Hematopoietic multipotent progenitor cell treated with erythropoietin and hydrocortisone succinate and interleukin-3 and kit ligand, for 17 days (in vitro differentiated cells): ENCODE results near the gene LRMDA.

Experiments
- DNase-seq: peaks from one replicate; pipeline ENCODE4 v3.0.0-alpha.2; 2015; ENCODE audit warnings: low spot score

The LRMDA gene

DNA sequence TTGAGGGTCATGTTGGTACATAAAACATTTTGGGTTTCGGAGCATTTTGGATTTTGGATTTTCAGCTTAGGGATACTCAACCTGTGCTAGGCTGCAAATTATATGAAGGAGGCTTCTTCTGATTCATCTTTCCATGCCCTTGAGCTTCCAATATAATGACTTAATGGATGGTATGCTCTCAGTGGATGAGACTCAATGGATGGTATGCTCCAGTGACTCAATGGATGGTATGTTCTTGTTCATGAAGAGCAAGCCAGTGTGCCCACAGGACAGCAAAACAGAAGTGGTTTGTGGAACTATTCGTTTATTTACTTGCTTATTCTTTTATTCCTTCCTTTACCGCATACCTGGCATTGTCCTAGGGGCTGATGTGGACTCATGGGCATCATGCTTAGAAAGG, 969.6 kb downstream of the LRMDA start:
- no peak for DNase-seq

DNA sequence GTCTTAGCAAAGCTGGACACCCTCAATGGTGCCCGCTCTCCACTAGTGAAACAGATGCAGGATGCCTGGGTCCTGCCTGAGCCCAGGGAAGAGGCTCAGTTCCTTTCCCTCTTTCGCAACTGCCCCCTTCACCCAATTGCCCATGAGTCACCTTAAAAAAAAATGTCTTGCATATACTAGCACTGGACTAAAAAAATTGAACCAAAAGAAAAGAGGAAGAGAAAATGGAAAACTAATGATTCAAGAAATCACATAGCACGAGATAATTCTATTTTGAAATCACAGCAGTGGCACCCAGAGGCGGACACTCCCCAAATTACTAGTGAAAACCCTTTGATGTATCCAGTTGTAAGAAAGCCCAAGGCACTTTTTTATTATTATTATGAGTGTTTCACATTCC, 972.5 kb downstream of the LRMDA start:
- DNase-seq = no peak

DNA sequence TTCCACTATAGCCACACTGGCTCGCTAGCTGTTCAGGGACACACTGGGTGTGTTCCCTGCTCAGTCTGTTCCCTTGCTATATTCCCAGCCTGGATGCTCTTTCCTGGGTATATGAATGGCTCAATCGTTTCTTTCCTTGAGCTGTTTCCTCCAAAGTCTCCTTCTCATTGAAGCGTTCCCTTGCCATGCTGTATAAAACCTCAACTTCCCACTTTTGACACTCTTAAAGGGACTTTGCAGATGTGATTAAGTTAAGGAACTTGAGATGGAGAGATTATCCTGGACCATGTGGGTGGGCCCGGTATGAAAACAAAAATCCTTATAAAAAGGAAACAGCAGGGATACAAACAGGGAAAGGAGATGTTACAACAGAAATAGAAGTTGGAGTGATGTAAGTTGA, 973.1 kb downstream of the LRMDA start:
- no peak for DNase-seq

DNA sequence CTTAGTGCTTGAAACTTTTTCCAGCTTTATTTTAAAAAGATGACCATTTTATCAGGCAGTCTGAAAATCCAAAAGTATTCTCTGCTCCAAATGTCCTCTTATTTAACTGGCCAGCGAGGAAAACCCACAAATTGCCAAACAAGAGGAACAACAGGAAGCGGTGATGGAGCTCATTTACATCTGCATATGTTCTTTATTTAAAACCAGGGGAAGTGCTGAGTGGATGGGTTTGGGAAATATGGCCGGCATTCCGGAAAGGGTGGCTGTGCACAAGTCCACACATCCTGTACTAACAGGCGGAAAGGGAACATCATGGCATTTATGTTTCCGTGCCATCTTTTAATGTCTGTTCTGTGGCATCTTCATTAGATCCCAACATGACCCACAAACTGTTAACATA, 974.5 kb downstream of the LRMDA start:
- no peak for DNase-seq

DNA sequence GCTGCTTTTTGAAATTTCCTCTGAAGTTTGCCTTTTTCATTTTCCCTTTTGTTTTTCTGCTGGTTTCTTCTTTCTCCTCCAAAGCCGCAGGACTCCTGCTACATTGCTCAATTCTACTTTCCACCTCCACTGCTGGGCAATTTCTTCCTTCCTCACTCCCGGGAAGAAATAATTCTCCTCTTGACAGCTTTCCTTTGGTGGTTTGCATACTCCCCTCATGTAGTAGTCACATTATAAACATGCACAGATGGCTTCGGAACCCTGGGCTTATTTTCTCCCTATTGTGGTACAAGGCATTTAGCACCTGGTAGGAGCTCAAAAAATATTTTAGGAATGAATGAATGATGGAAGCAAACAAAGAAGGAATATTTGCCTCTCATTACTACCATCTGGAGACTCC, 977.2 kb downstream of the LRMDA start:
- DNase-seq = no peak

DNA sequence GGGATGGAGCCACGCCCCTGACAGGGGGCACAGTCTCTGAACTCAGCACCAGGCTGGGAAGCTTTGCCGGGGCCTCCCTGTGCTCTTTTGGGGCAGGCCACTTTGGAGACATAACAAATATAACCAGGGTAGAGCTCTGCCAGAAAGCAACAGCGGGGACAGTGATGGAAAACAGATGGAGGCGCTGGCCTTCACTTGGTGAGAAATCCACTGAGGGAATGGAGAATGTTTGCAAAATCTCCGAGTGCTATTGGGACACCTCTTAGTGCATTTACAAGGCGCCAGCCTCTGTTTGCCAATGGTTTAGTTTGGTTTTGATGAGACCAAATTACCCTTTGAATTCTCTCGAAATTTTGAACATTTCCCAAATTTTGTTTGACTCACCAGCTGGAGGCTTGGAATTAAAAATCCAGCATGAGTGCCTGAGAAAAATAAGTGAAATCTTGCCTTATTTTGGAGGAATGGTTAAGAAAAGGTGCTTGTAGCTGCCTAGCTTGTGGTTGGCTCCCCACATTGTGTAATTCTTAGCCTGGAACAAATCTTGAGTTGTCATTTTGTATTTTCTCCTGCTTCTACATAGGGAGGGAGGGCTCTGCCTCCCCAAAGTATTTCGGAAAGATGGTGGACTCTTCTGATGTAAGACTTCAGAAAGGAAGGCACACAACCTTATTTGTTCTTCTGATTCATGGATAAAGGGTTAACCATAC, 980.5 kb downstream of the LRMDA start:
- DNase-seq = no peak

DNA sequence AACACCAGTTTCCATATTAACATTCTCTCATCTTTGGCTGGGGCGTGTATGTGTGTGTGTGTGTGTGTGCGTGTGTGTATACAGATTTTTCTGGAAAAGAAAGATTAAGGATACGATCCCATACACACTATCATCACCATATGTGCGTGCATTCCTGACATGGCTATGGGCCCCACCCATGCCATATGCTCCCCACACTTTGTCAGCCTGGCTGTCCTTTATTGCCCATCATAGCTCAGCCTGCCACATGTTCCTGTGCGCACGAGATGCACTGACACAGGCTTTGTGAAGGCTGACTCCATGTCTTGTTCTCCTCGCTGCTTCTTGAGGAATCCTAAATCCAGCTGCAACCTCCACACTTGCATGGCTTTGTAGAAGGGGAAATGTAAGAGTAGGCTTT, 984.1 kb downstream of the LRMDA start:
- no peak for DNase-seq

DNA sequence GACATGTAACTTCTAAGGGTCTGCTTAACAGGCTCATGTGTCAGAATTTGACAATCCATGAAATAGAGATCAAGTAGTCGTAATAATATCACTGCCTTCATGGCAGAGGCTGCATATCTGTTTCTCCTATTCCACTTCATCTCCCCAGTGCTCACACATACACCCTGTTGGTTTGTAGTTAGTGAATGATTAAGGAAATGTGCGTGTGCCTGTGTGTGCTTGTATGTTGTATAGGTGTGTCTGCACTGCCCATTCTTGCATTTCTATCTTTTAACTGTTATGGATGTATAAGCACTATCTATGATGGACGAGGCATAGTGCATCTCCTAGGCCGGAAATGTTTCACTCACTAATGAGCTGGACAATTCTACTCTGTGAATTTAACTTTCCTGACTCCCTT, 985.2 kb downstream of the LRMDA start:
- DNase-seq = no peak

DNA sequence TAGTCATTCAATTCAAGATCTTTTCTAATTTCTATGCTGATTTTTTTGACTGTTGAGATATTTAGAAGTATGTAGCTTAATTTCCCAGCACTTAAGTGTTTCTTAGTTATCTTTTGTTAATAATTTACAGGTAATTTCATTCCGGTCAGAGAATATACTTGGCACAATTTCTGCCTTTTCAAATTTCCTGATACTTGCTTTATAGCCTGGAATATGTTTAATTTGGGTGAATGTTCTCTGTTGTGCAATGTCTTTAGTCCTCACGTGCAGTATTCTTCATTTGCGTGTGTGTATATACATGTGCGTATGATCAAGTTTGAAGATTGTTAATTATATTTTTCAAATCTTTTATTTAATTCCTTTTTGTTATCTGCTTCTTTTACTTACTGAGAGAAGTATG, 989.3 kb downstream of the LRMDA start:
- DNase-seq = no peak

DNA sequence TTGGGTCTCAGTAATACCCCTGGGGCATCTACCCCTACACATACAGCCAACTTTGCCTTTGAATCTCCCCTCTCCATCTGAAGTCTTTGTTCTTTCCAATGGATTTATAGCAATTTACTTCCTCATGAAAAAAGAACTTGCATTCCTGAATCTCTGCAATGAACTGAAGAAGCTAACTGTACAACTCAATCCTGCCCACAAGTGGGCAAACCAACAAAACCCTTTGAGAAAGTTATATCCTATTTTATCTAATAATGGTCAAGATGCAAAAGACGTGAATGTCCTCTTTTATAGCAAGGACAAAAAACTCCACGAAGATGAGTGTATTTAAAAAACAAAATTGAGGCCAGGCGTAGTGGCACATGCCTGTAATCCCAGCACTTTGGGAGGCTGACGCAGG, 991.3 kb downstream of the LRMDA start:
- no peak for DNase-seq

DNA sequence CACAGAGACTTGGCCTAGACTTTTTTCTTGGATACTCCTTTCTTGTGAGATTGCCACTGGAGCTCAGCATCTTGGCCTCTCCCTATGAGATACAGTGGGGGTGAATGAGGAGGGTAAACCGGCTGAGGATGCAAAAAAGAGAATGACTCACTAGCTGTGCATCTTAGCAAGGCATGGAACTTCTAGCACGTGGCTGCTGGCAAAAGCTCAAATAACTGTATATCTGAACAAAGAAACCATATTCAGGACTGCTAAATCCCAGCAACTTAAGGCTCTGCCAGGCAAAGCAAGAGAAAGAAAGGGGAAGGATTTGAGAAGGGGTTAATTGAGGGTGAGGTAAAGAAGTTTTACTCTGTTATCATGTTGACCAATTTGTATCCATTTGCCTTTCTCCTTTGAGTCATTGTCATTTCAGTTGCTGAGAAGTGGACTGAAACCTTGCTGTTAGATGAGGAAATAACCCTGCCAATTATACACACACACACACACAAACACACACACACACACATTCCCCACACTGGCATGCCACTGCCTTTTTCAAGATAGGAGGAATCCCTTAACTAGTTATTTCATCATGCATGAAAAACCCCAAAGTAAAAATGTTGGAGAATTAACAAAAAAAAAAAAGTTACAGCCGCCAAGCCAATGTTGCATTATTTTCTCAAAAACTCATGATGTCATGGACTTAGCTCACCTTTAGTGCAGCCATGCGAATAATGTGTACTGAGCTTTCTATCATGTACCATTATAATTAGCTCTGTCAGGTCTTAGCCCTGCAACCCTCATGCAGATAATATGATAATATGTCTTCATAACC, 997.3 kb downstream of the LRMDA start:
- no peak for DNase-seq

DNA sequence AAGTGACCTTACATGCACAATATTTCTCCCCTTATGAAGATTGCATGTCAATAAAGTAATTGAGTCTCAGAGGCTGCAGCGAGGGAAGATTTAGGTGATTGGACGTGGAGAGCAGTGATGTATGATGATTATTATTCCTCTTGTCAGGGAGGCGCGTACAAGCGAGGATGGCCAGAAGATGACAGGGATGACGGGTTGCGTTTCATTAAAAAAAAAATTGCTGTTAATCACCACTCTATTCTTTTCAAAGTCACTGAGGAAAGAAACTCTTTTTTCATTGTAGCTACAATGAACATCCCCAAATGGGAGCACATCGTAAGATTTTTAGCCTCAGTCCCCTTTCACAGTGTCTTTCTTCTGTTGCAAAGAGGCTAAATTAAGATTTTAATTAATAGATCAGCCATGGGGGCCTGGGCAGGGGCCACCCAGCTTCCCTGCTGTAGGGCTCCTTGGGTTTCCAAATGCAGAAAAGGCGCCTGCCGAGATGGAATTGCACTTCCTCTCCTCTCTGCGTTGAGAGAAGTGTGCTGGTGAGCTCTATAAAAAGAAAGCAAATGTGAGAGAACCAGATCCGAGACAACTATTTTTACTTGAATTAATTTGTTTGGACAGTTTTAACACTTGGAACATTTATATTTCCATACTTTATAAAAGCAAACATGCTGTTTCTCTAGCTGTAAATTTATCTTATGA, 998.1 kb downstream of the LRMDA start:
- no peak for DNase-seq

DNA sequence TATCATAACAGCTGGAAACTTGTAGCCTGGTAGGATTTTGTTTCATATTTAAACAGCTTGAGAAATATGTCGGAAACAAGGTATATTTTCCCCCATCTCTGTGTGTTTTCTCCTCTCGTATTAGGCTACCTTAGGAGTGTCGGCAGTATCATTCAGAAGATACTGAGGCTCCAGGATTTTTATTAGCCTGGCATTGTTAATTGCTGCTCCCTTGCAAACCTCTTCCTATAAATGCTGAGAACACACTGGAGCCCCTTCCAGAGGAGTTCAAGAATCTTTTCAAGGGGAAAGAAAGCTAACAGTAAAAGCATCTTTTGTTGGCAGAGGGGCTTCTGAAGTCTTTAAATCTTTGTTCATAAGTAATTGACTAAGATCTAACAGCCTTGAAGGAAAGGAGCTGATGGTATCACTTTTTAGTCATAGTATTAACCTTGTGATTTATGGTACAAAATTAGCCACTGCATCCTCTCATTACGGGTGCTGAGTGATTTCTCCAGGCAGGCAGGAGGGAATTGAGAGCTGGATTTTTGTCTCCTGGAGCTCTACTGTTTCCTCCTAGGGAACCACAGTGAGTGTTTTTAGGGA, 998.7 kb downstream of the LRMDA start:
- DNase-seq = no peak

DNA sequence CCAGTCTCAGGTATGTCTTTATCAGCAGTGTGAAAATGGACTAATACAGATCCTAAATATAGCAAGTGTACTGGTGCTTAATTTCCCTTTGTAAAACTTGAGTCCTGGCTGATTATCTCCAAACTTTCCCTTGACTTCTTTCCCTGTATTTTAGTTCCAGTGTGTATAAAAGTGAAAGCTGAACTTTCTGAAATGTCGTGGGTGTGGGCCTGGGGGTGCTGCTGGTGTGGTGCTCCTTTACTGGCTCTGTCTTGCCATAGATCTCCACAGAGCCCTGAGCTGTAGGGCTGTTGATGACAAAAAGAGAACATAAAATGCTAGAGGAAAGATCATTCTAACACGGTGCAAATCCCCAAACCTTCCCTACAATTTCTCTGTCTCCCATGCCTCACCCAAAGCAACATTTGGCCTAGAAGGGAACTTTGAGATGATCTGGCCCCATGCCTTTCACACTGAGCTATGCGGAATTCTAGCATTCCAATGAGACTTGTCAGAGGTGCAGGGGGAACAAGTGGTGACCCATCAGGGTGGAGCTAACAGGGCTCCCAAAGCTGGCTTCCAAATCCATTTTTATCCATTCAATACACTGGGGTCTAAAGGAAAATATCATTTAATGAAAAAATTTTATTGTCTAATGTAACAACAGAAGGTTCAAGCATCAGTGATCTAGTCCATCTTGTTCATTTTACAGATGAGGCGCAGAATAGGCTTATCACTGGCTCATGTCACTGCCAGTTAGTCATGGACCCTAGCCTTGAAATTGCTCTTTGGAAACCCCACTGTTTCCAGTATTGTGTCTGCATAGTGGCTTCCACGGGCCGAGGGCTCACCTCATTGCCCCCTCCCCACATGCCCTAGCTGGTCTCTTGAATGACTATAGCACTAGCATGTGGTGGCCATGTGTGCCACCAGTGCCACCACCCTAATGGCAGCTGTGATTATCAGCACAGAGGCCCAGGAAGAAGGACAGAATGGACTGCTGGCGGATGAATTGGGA, 1000.9 kb downstream of the LRMDA start:
- no peak for DNase-seq

DNA sequence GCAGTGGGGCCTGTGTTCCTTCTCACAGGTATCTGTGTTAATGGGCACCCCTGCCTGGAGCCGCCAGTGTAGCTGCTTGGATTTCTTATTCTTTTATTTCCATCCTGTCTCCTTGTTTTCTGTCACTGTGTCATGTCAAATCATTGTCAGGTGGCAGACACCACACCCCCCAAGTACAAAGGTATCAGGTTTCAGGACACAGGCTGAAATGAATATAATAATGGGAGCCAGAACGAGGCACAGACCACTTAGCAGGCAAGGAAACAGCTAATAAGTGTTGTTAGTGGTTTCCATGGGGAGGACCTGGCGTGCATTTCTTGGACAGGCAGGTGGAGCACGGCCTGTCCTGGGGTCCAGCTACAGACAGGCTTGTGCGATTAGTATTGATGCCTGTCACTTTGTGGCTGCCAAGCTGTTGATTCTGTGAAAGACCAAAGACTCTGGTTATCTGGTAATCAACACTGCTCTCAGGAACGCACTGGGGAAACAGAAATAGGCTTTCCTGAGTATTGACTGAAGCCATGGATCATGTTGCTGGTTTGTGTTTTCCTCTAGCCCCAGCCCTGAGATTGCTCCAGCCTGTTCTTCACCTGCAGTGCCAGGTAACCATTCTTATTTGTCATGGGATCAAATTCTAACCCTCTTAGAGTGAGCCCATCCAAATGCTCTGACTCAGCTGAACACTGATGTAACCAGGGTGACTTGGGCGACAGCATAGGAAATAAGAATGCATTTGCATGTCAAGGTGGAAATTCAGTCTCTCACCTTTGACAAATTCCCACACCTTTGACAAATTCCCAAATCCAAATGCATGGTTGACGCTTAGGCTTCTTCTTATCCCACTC, 1002.0 kb downstream of the LRMDA start:
- no peak for DNase-seq

DNA sequence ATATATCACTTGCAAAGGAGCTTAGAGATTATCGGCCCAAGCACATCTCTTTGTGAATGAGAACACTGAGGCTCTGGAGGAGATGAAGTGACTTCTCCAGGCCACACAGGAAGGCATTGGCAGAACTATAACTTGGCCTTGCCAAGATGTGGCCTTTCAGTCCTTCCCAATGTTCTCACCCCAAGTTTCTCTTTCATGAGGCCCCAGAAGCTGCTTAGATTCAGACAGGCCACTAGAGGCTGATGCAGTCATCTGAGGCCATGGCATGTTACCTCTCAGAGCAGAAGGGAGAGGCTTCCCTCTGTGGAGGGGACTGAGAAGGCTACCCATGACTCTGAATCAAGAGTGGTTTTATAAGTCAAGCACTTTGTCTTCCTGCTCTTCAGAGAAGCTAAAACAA, 1003.7 kb downstream of the LRMDA start:
- DNase-seq = no peak

DNA sequence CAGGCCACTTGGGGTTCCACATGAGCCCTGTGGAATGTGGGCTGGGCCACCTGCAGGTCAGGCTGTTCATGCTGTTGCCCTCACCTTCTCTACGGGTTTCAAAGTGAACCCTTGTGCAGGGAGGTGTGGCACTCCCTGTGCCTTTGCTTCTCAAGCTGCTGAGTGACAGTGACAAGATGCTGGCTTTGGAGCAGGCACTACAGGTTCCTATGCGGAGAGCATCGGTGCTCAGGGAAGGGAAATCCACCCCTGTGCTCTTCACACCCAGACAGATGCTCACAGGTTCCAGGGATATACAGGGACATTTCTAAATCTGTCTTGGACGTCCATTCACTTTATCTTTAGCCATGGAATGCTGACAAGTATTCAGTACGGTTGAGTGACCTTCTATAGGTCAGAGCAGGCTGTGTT, 1005.0 kb downstream of the LRMDA start:
- DNase-seq = no peak

DNA sequence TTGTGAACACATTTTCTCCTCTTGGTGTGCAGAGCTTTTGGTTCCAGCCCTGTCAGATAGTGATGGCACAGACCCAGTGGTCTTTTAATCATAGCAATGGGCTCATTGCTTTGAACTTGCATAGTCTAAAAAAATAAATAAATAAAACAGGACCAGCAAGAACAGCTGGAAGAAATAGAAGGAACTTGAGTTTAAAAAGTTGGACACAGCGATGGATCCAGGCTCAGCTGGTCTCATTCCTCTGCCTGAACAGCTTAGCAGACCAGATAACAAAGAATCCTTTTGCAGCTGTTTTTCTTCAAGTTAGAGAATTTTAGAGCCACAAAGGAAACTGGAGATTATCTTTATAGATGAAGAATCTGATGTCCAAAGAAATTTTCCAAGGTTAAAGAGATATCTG, 1005.6 kb downstream of the LRMDA start:
- DNase-seq = no peak

DNA sequence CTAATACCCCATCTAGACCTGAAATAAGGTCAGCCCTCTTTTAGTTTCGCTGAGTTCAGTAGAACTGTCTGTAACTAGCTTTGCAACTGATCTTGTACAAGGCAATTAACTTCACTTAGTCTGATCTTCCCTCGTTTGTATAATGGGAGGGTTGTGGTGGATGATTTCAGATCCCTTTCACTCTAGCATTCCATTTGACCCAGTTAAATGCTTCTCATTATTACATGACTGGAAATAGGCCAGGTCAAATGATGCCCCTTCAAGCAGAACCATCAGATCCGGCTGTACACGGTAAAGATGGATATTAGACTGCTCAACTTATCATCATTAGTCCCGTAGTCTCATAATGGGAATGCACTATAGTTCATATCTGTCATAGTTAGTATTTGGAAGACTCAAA, 1009.0 kb downstream of the LRMDA start:
- no peak for DNase-seq

DNA sequence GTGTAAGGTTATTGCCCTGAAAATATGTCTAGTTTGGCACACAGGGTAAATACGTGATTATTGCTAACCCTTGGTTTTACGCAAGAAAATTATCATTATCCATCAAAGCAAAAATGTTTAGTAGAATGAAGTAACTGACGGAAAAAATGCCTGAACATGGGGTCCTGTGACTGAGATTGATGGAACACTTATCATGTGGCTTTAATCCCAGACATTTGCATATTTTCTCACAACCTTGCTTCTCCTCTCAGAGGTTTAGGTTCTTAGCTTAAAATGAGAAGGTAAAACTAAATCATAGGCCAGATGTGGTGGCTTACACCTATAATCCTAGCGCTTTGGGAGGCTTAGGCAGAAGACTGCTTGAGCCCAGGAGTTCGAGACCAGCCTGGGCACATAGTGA, 1010.7 kb downstream of the LRMDA start:
- no peak for DNase-seq
